ENCODE results near the gene TEDC2. TPM values are rescaled to one million over a fixed set of nuclear protein-coding genes. Genes with fewer than 3 reads are reported as not detected.

TEDC2 gene
- total RNA-seq, result 9.2 and 10.1 TPM in 2 replicates

GRCh38 chr16:2459647-2460390, at the start of gene TEDC2:
TSS of gene TEDC2 (plus strand) at chr16:2460109. CDS start at chr16:2460145, 36 bp downstream.

GRCh38 chr16:2429034-2429770, 30.7 kb upstream of the TEDC2 start, which contains the start of gene CCNF:
TSS of gene CCNF (plus strand) at chr16:2429447. CDS start at chr16:2429482, 35 bp downstream.

GRCh38 chr16:2471016-2471652, 11.2 kb downstream of the TEDC2 start, which contains the start of gene NTN3:
TSS of gene NTN3 (plus strand) at chr16:2471297. CDS start at chr16:2471702, 405 bp downstream.

GRCh38 chr16:2474877-2475412, 15.0 kb downstream of the TEDC2 start, which contains the start of gene TBC1D24:
TSS of gene TBC1D24 (plus strand) at chr16:2475127. CDS start at chr16:2496149, 21,022 bp downstream.

GRCh38 chr16:2513405-2514332, 53.8 kb downstream of the TEDC2 start, which contains the start of gene ATP6V0C:
TSS of gene ATP6V0C (plus strand) at chr16:2513952. CDS start at chr16:2514104, 152 bp downstream.

Small RNA genes lying within 50 kb of the gene (small RNA-seq; reads per million reads assigned to genes)
- 0.21 reads per million for gene MIR6768

Other genes starting within 250 kb of the TEDC2 start
- 0.98 and 2.1 TPM in 2 replicates for gene BRICD5, start 249.2 kb upstream of the TEDC2 start, total RNA-seq
- gene PGP, start 245.3 kb upstream of the TEDC2 start, total RNA-seq, result 20.3 and 21.9 TPM in 2 replicates
- gene E4F1, start 236.5 kb upstream of the TEDC2 start, total RNA-seq, result 31.4 and 35.3 TPM in 2 replicates
- 0.65 and 0.67 TPM in 2 replicates for gene DNASE1L2, start 223.7 kb upstream of the TEDC2 start, total RNA-seq
- gene ECI1, start 208.5 kb upstream of the TEDC2 start, total RNA-seq, result 20.8 and 28.4 TPM in 2 replicates
- 144 and 178 TPM in 2 replicates for gene RNPS1, start 192.0 kb upstream of the TEDC2 start, total RNA-seq
- gene ABCA3, start 119.4 kb upstream of the TEDC2 start, total RNA-seq, result 33.9 and 35.9 TPM in 2 replicates
- 25.2 and 44.2 TPM in 2 replicates for gene CCNF, start 30.7 kb upstream of the TEDC2 start, total RNA-seq
- gene NTN3, start 11.2 kb downstream of the TEDC2 start, total RNA-seq, result under 0.01 TPM in 1 of 2 replicates, not detected in the other
- 19.9 and 20.3 TPM in 2 replicates for gene TBC1D24, start 15.0 kb downstream of the TEDC2 start, total RNA-seq
- gene ATP6V0C, start 53.8 kb downstream of the TEDC2 start, total RNA-seq, result 45.9 and 48.7 TPM in 2 replicates
- gene AMDHD2, start 60.3 kb downstream of the TEDC2 start, total RNA-seq, result 46.4 and 53.1 TPM in 2 replicates
- not detected in 2 replicates for gene CEMP1, start 71.3 kb downstream of the TEDC2 start, total RNA-seq
- 25.8 and 30.7 TPM in 2 replicates for gene PDPK1, start 77.9 kb downstream of the TEDC2 start, total RNA-seq
- gene KCTD5, start 222.4 kb downstream of the TEDC2 start, total RNA-seq, result 25.8 and 28.4 TPM in 2 replicates